DOHH2 (cell line): ENCODE data around the gene WDR33.

Experiments used
- CTCF ChIP-seq: fragments of 200-600 bp; sonication (generic); IDR thresholded peaks from one replicate; pipeline ENCODE4 v1.5.1; 2014; ENCODE audit warnings: antibody characterized with exemption, mild to moderate bottlenecking, low read depth, low read length; ENCODE audit not compliant: poor library complexity, severe bottlenecking
- EZH2phosphoT487 ChIP-seq: fragments of 200-600 bp; sonication (generic); IDR thresholded peaks from 2 replicates; pipeline ENCODE4 v1.6.1; 2017; ENCODE audit warnings: borderline replicate concordance, mild to moderate bottlenecking, antibody characterized with exemption, low read length, moderate library complexity, mixed read lengths

GRCh38 chr2:127733816-127734537, 77.0 kb downstream of the WDR33 start:
- TF ChIP-seq CTCF (no peak), EZH2phosphoT487 (no peak)
